Cortex of kidney (tissue), 1 donor: ENCODE measurements around the gene CAPN11.
"Not testable (repeated sequence)": the region's sequence is repeated elsewhere in the genome, so short reads cannot be mapped to it uniquely, and the experiment has no call there.

Source experiments
- DNase-seq: peaks from one replicate; lab custom pipeline; 2025; lab: John Stamatoyannopoulos, UW

CAPN11 gene

GRCh38 chr6:44228433-44228832 is 69.8 kb downstream of the CAPN11 start:
- no peak for DNase-seq

GRCh38 chr6:44228836-44229235 is 70.2 kb downstream of the CAPN11 start:
- no peak for DNase-seq

- DNase-seq: no peak
These were observed 70.9 kb downstream of the CAPN11 start for GRCh38 chr6:44229376-44230033.

- DNase-seq: no peak
These were observed 71.5 kb downstream of the CAPN11 start for GRCh38 chr6:44230034-44230675.

- not testable (repeated sequence) for DNase-seq
These were observed 72.8 kb downstream of the CAPN11 start for GRCh38 chr6:44231426-44231825.

- no peak for DNase-seq
These were observed 74.3 kb downstream of the CAPN11 start for GRCh38 chr6:44232676-44233566.

- DNase-seq: no peak
These were observed 75.0 kb downstream of the CAPN11 start for GRCh38 chr6:44233567-44234100.
